H9 (cell line): ENCODE measurements around the gene RPL39L. TPM values are rescaled to one million over a fixed set of nuclear protein-coding genes. Genes with fewer than 3 reads are reported as not detected.

Experiments used
- DNase-seq: peaks from one replicate; pipeline ENCODE4 v3.0.0-alpha.2; 2017
- H2AFZ ChIP-seq: one replicate; pipeline ENCODE4 v1.6.1; 2013; ENCODE audit warnings: mild to moderate bottlenecking, low read length, control low read depth, moderate library complexity
- H2AK5ac ChIP-seq: 2 replicates; pipeline ENCODE4 v1.6.1; 2013; ENCODE audit warnings: low read length, control low read depth, mixed read lengths; ENCODE audit not compliant: insufficient read length
- H2BK120ac ChIP-seq: one replicate; pipeline ENCODE4 v1.6.1; 2013; ENCODE audit warnings: low read depth, mild to moderate bottlenecking, low read length, control low read depth, inconsistent platforms; ENCODE audit not compliant: poor library complexity, severe bottlenecking
- H2BK12ac ChIP-seq: 2 replicates; pipeline ENCODE4 v1.6.1; 2013; ENCODE audit warnings: low read length, control low read depth, mixed read lengths, low read depth; ENCODE audit not compliant: insufficient read length
- H2BK15ac ChIP-seq: 2 replicates; pipeline ENCODE4 v1.6.1; 2013; ENCODE audit warnings: low read depth, low read length, control low read depth
- H2BK20ac ChIP-seq: one replicate; pipeline ENCODE4 v1.6.1; 2013; ENCODE audit warnings: low read depth, mild to moderate bottlenecking, low read length, control low read depth, inconsistent platforms; ENCODE audit not compliant: poor library complexity, severe bottlenecking
- H2BK5ac ChIP-seq: 2 replicates; pipeline ENCODE4 v1.6.1; 2013; ENCODE audit warnings: low read length, control low read depth, mixed read lengths; ENCODE audit not compliant: insufficient read length
- H3K14ac ChIP-seq: 2 replicates; pipeline ENCODE4 v1.6.1; 2013; ENCODE audit warnings: low read length, control low read depth; ENCODE audit not compliant: insufficient read depth
- H3K18ac ChIP-seq: 2 replicates; pipeline ENCODE4 v1.6.1; 2013; ENCODE audit warnings: low read depth, mild to moderate bottlenecking, mixed read lengths, low read length, control low read depth; ENCODE audit not compliant: insufficient read length
- H3K23ac ChIP-seq: 2 replicates; pipeline ENCODE4 v1.6.1; 2013; ENCODE audit warnings: low read length, control low read depth, mixed read lengths, low read depth; ENCODE audit not compliant: insufficient read length
- H3K23me2 ChIP-seq: 2 replicates; pipeline ENCODE4 v1.6.1; 2013; ENCODE audit warnings: low read depth, mild to moderate bottlenecking, mixed read lengths, low read length, control low read depth; ENCODE audit not compliant: insufficient read length, poor library complexity, severe bottlenecking
- H3K27ac ChIP-seq: 2 replicates; pipeline ENCODE4 v1.5.1; 2013; ENCODE audit warnings: low read length, control low read depth, mixed read lengths, low read depth; ENCODE audit not compliant: insufficient read length
- H3K27me3 ChIP-seq: 2 replicates; pipeline ENCODE4 v1.6.1; 2013; ENCODE audit warnings: low read length, control low read depth, inconsistent platforms; ENCODE audit not compliant: insufficient read depth
- H3K4ac ChIP-seq: 2 replicates; pipeline ENCODE4 v1.6.1; 2013; ENCODE audit warnings: low read depth, mild to moderate bottlenecking, control low read depth, inconsistent platforms, low read length, moderate library complexity
- H3K4me1 ChIP-seq: 2 replicates; pipeline ENCODE4 v1.6.1; 2013; ENCODE audit warnings: low read length, control low read depth, inconsistent platforms; ENCODE audit not compliant: insufficient read depth
- H3K4me2 ChIP-seq: 2 replicates; pipeline ENCODE4 v1.6.1; 2013; ENCODE audit warnings: low read length, control low read depth, mixed read lengths; ENCODE audit not compliant: insufficient read length, insufficient read depth
- H3K56ac ChIP-seq: 2 replicates; pipeline ENCODE4 v1.6.1; 2013; ENCODE audit warnings: low read depth, mild to moderate bottlenecking, mixed read lengths, low read length, control low read depth; ENCODE audit not compliant: insufficient read length
- H3K79me1 ChIP-seq: 2 replicates; pipeline ENCODE4 v1.6.1; 2013; ENCODE audit warnings: low read depth, mild to moderate bottlenecking, moderate library complexity, low read length, control low read depth, inconsistent platforms; ENCODE audit not compliant: insufficient read depth, poor library complexity, severe bottlenecking
- H3K79me2 ChIP-seq: 2 replicates; pipeline ENCODE4 v1.6.1; 2013; ENCODE audit warnings: low read length, control low read depth, inconsistent platforms; ENCODE audit not compliant: insufficient read depth
- H3K9ac ChIP-seq: 2 replicates; pipeline ENCODE4 v1.6.1; 2013; ENCODE audit warnings: low read length, control low read depth, mixed read lengths; ENCODE audit not compliant: insufficient read length; ENCODE audit errors: extremely low read depth
- H3K9me3 ChIP-seq: one replicate; pipeline ENCODE4 v1.6.1; 2013; ENCODE audit warnings: low read depth, low read length, inconsistent platforms; ENCODE audit not compliant: control insufficient read depth
- H3T11ph ChIP-seq: one replicate; pipeline ENCODE4 v1.6.1; 2013; ENCODE audit warnings: mild to moderate bottlenecking, low read length, control low read depth, inconsistent platforms
- H4K20me1 ChIP-seq: one replicate; pipeline ENCODE4 v1.6.1; 2013; ENCODE audit not compliant: control insufficient read depth, insufficient read length, insufficient read depth
- H4K5ac ChIP-seq: 2 replicates; pipeline ENCODE4 v1.6.1; 2013; ENCODE audit warnings: low read depth, mild to moderate bottlenecking, mixed read lengths, low read length, control low read depth; ENCODE audit not compliant: insufficient read length
- H4K8ac ChIP-seq: replicated peaks from 2 replicates; pipeline ENCODE4 v1.6.1; 2013; ENCODE audit warnings: low read length, control low read depth, mixed read lengths, low read depth; ENCODE audit not compliant: insufficient read length
- H4K91ac ChIP-seq: 2 replicates; pipeline ENCODE4 v1.6.1; 2013; ENCODE audit warnings: low read depth, mild to moderate bottlenecking, moderate library complexity, mixed read lengths, low read length, control low read depth; ENCODE audit not compliant: insufficient read length
- H3K27ac Mint-ChIP-seq, 3 experiments: 2 replicates in 2 of 3; 3 replicates in 1 of 3; pipeline ENCODE4 v1.8.0; 2020 to 2021; ENCODE audit warnings: mixed read lengths in 3 of 3, mild to moderate bottlenecking in 1 of 3, moderate library complexity in 1 of 3
- H3K27me3 Mint-ChIP-seq: 2 replicates; pipeline ENCODE4 v1.8.0; 2021; ENCODE audit warnings: low read depth, mild to moderate bottlenecking, moderate library complexity, mixed read lengths
- H3K36me3 Mint-ChIP-seq, 3 experiments: 2 replicates in 2 of 3; 3 replicates in 1 of 3; pipeline ENCODE4 v1.8.0; 2020 to 2021; ENCODE audit warnings: low read depth in 3 of 3, mixed read lengths in 3 of 3; ENCODE audit not compliant: insufficient read depth in 1 of 3
- H3K4me1 Mint-ChIP-seq, 2 experiments: 2 replicates each; pipeline ENCODE4 v1.8.0; 2020; ENCODE audit warnings: mixed read lengths in 2 of 2
- H3K4me3 Mint-ChIP-seq, 2 experiments: 2 replicates in 1 of 2; 3 replicates in 1 of 2; pipeline ENCODE4 v1.8.0; 2020 to 2021; ENCODE audit warnings: mild to moderate bottlenecking in 2 of 2, mixed read lengths in 2 of 2, moderate library complexity in 1 of 2
- H3K9me3 Mint-ChIP-seq, 2 experiments: 2 replicates in 1 of 2; 3 replicates in 1 of 2; pipeline ENCODE4 v1.8.0; 2020; ENCODE audit warnings: mild to moderate bottlenecking in 2 of 2, mixed read lengths in 2 of 2, moderate library complexity in 1 of 2
- WGBS: extraction: QIAGEN DNeasy Blood & Tissue Kit; methylation state at CpG from one replicate; pipeline ENCODE4 v1.1.7; 2013; ENCODE audit warnings: missing lambda C conversion rate, low lambda C conversion rate, mixed read lengths; ENCODE audit not compliant: insufficient read length; ENCODE audit errors: extremely low coverage; 5-methylcytosine and 5-hydroxymethylcytosine counted together
- total RNA-seq: library from RNA; stranded (reverse); gene quantifications from 2 replicates; pipeline ENCODE4 v1.2.1, GENCODE V29; 2021
- TF ChIP-seq, protein P1 (sequence below): fragments of 200-600 bp; sonication (generic); conservative IDR thresholded peaks from 3 replicates; pipeline ENCODE4 v1.8.0; 2021; ENCODE audit warnings: antibody characterized with exemption, mild to moderate bottlenecking

The RPL39L gene
- total RNA-seq, 1 experiment from 2014 or later = 71.7 TPM

- Histone ChIP-seq H3K4me1 (no peaks in the 10 kb centered on the region), H2BK12ac (no peak overlapping the region), H2AFZ (no peak overlapping the region), H2BK20ac (no peak overlapping the region), H4K8ac (no peak overlapping the region), H4K91ac (no peak overlapping the region), H2BK120ac (no peak overlapping the region), H3K4ac (no peak overlapping the region), H3K18ac (no peak overlapping the region), H2AK5ac (no peak overlapping the region), H2BK5ac (no peak overlapping the region), H3K23me2 (no peaks in the 10 kb centered on the region), H3K14ac (no peak overlapping the region), H3K9me3 (no peaks in the 10 kb centered on the region), H4K5ac (no peak overlapping the region), H3K9ac (no peak overlapping the region), H2BK15ac (no peak overlapping the region), H3K56ac (no peak overlapping the region), H3K79me1 (no peaks in the 10 kb centered on the region), H3T11ph (no peak overlapping the region), H3K23ac (no peak overlapping the region), H3K4me2 (no peak overlapping the region), H4K20me1 (no peaks in the 10 kb centered on the region), H3K79me2 (no peaks in the 10 kb centered on the region), H3K27ac (no peak overlapping the region), H3K27me3 (no peaks in the 10 kb centered on the region)
- no peak overlapping the region for H3K4me3 Mint-ChIP-seq
- H3K27ac Mint-ChIP-seq = no peak overlapping the region
- WGBS = no CpG with 5 or more reads among the region's 2 CpGs
- H3K9me3 Mint-ChIP-seq = no peaks in the 10 kb centered on the region
- DNase-seq = no peak
- peaks cover 0 to 2% of the 10 kb centered on the region in 2 experiments; a peak in 2 of 4 replicates for H3K4me1 Mint-ChIP-seq
- peaks cover 0 to 3% (median 0%) of the 10 kb centered on the region in 3 experiments; a peak in 2 of 7 replicates for H3K36me3 Mint-ChIP-seq
- TF ChIP-seq, protein P1, sequence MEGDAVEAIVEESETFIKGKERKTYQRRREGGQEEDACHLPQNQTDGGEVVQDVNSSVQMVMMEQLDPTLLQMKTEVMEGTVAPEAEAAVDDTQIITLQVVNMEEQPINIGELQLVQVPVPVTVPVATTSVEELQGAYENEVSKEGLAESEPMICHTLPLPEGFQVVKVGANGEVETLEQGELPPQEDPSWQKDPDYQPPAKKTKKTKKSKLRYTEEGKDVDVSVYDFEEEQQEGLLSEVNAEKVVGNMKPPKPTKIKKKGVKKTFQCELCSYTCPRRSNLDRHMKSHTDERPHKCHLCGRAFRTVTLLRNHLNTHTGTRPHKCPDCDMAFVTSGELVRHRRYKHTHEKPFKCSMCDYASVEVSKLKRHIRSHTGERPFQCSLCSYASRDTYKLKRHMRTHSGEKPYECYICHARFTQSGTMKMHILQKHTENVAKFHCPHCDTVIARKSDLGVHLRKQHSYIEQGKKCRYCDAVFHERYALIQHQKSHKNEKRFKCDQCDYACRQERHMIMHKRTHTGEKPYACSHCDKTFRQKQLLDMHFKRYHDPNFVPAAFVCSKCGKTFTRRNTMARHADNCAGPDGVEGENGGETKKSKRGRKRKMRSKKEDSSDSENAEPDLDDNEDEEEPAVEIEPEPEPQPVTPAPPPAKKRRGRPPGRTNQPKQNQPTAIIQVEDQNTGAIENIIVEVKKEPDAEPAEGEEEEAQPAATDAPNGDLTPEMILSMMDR = no peak
- H3K27me3 Mint-ChIP-seq = no peaks in the 10 kb centered on the region
Observed at GRCh38 chr3:187114511-187114910, 24.8 kb downstream of the RPL39L start.
